Brain microvascular endothelial cell (primary cell): ENCODE results near the gene C1QTNF12.

Experiments
- DNase-seq: peaks from one replicate; pipeline ENCODE4 v3.0.0-alpha.2; 2020
- H3K27ac ChIP-seq: fragments of 250-450 bp; sonication (Bioruptor Pico); 2 replicates; pipeline ENCODE4 v1.5.1; 2020; ENCODE audit warnings: mild to moderate bottlenecking, moderate library complexity
- H3K27me3 ChIP-seq: fragments of 250-450 bp; sonication (Bioruptor Pico); replicated peaks from 2 replicates; pipeline ENCODE4 v1.5.1; 2020; ENCODE audit warnings: mild to moderate bottlenecking
- H3K36me3 ChIP-seq: fragments of 250-450 bp; sonication (Bioruptor Pico); replicated peaks from 2 replicates; pipeline ENCODE4 v1.5.1; 2020; ENCODE audit warnings: mild to moderate bottlenecking
- H3K4me3 ChIP-seq: 2 replicates; pipeline ENCODE4 v1.5.1; 2011; ENCODE audit warnings: low read depth, mild to moderate bottlenecking, control low read depth, low read length, moderate library complexity
- CTCF ChIP-seq: IDR thresholded peaks from 2 replicates; pipeline ENCODE4 v1.5.1; 2011; ENCODE audit warnings: low read depth, mild to moderate bottlenecking, moderate library complexity, low read length, control low read depth, inconsistent platforms; ENCODE audit errors: missing control alignments
- in situ Hi-C: cut with HindIII; loops from 2 replicates; pipeline ENCODE4 v1.10.0; 2017; ENCODE audit warnings: low sequenced_read_pairs, low pct_ligation_motif_present

Gene C1QTNF12

GRCh38 chr1:1208713-1209433 is 37.6 kb downstream of the C1QTNF12 start:
- Histone ChIP-seq H3K27ac (no peak overlapping the region), H3K4me3 (no peak overlapping the region), H3K27me3 (peaks cover 13% of the 10 kb centered on the region), H3K36me3 (no peaks in the 10 kb centered on the region)
- TF ChIP-seq CTCF = no peak
- DNase-seq = no peak
- in situ Hi-C loops = no loop called here

GRCh38 chr1:1207571-1207892 is 39.0 kb downstream of the C1QTNF12 start:
- no peak overlapping the region for H3K4me3 ChIP-seq

DNA sequence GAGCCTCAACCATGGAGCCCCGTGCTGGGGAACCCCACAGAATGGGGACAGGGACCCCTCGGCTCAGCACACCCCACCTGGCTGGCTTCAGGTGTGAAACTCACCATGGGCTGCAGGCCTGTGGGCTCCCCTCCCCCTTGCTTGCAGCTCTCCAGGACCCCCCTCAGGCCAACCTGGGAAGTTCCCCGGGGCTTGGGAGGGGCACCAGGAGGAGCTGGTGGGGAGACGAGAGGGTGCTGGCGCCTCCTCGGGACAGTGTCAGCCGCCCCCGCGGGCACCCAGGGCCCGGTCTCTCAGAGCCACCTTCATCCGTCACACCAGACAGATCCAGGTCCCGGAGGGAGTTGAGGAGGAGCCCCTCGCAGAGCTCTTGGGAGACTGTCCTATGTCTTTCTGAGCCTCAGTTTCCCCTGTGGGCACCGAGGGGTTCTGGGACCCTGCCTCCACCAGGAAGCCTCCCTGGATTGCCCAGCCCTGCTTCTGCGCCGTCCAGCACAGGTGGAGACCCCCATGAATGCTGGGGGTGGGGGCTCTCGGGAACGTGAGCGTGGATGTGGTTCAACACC is 39.5 kb downstream of the C1QTNF12 start:
- in situ Hi-C loops = no loop called here
- no peak overlapping the region for H3K4me3 ChIP-seq
- no peak overlapping the region for H3K27ac ChIP-seq
- H3K27me3 ChIP-seq = peaks cover 20% of the 10 kb centered on the region
- DNase-seq = no peak
- TF ChIP-seq CTCF = peak; percentile 5
- no peaks in the 10 kb centered on the region for H3K36me3 ChIP-seq

More at GRCh38 chr1:1207571-1207892, 39.0 kb downstream of the C1QTNF12 start:
- Histone ChIP-seq H3K27me3 (peaks cover 20% of the 10 kb centered on the region), H3K27ac (no peak overlapping the region), H3K36me3 (no peaks in the 10 kb centered on the region)
- no peak for DNase-seq
- no peak for TF ChIP-seq CTCF
- in situ Hi-C loops = no loop called here

DNA sequence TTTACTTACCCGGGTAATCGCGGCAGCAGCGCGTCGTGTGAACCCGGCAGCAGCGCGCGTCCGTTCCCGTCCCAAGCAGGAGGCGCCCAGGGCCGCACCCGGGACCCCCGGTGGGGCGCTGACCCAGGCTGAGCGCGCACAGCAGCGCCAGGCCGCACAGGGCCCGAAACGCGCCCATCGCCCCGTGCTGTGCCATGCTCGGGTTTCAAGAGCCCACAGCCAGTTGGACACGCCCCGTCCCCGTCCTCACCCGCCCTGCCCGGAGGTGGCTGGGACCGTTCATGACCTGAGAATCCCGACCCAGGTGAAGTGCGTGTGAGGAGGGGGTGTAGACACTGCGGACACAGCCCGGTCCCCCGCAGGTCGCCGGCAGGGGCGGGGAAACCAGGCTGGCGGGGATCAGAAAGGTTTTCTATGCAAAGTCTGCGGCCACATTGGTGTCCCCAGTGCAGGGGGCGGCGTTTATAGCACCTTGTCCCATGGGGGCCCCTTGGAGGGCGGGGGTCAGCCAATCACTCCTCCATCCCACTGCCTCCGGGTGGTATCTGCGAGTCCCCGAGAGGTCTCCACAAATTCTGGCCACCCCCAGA is 40.1 kb downstream of the C1QTNF12 start, which contains the start of gene TNFRSF18:
Gene TNFRSF18, minus strand, starts transcription at position 217 of the 590 bp plus-strand sequence. Its CDS starts 21 bp downstream, at position 196.
- no peak for DNase-seq
- Histone ChIP-seq H3K27ac (no peak within 1 kb of the TSS), H3K27me3 (peaks cover 20% of the 10 kb centered on the region), H3K36me3 (no peaks in the 10 kb centered on the region), H3K4me3 (no peak within 1 kb of the TSS)
- in situ Hi-C loops = no loop called here
- TF ChIP-seq CTCF = no peak

DNA sequence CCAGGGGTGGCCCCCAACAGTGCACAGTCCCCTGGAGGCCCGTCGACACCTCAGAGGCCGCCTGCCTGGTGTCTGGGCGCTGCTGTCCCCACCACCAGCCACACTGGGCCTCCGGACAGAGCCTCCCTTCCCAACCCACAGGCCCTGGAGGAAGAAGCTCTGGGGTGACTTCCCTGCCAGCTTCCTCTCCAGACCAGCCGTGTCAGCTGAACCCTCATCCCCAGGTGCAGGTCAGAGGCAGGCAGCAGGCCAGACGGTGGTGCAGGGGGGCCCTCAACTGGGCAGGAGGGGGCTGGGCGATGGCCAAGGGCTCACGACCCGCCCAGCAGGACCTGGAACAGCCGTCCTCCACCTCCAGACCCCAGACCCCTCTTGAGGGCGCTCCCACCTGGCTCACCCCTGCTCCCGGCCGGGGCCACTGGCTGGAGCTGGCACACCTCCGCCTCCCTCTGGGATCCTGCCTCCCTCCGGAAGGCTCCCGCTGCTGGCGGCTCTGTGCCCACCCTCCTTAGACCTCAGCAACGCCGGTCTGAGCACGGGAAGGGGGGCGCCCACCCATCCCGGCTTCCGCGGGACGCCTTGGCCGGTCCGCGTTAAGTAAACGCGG is 40.6 kb downstream of the C1QTNF12 start:
- no peak for TF ChIP-seq CTCF
- in situ Hi-C loops = no loop called here
- DNase-seq = no peak
- Histone ChIP-seq H3K27me3 (peaks cover 20% of the 10 kb centered on the region), H3K27ac (no peak overlapping the region), H3K36me3 (no peaks in the 10 kb centered on the region), H3K4me3 (no peak overlapping the region)
